Dedifferentiated amniotic fluid mesenchymal stem cell (primary cell): ENCODE data around the gene NFYC.

Experiments
- DNase-seq: peaks from one replicate; pipeline ENCODE4 v3.0.0-alpha.2; 2016; ENCODE audit errors: extremely low spot score

Gene NFYC

GRCh38 chr1:40691538-40692428 lies at the start of gene NFYC:
NFYC (plus strand) TSS chr1:40691704; CDS start chr1:40738844, 47,140 bp downstream.
- peak; percentile 99 for DNase-seq

DNA sequence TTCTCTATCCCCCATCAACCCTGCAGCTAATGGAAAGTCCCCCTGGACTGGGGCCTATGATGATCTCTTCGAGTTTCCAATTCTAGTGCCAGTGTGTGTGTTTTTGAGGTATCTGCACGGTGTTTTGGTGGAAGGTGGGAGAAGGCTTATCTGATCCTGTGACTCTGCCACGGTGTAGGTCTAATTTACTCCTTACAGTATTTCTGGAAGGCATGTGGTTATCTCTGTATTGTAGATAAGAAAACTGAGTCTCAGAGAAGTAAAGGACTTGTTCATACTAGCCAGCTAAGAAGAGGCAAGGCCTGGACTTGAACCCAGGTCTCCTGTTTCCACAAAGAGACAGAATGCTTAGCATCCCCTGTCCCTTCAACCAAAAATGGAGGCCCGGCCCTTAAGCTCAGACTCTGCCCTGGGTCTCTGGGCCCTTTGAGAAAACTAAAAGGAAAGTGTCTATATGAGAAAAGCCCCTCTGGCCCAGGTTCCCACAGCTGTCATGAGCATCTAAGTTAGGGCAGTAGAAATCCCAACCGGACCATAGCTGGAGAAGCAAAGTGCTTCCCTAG lies 46.3 kb upstream of the NFYC start:
- no peak for DNase-seq

DNA sequence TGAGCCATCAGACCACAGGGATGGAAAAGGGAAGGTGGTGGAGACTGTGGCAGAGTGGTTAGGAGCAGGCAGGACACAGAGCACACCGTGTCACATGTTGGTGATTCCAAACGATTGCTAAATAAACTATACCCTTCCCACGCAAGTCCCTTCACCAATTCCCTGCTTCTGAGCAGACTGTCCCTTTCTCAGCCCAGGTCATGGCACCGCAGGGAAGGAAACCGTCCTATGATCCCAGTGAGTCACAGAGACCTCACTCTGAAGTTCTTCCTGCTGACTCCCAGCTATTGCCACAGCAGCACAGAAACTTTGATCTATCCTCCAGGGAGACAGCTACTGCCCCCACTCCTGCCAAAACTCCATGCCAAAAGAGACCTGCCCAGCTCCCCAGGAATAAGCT lies 45.2 kb upstream of the NFYC start:
- no peak for DNase-seq

- no peak for DNase-seq
Measured at GRCh38 chr1:40648200-40648599, 43.3 kb upstream of the NFYC start.

- no peak for DNase-seq
Measured at GRCh38 chr1:40648928-40649591, 42.4 kb upstream of the NFYC start.

GRCh38 chr1:40649592-40649930 lies 41.9 kb upstream of the NFYC start:
- DNase-seq: no peak

DNA sequence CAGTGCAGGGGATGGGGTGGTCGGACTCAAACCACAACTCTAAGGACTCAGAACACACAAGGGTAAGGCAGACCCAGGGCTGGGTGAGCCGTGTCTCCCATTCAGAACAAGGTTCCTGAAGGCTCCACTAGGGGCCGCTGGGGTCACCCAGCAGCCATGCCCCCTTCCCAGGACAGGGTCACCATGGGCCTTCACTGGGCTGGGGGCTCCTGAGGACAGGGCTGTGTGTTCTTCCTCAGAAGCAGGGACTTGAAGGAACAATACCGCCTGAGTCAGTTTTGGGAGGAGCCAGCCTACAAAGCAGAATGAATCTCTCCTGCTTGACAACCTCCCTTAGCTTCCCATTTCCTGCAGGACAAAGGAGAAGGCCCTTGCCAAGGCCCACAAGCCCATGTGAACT lies 41.4 kb upstream of the NFYC start:
- no peak for DNase-seq

- DNase-seq: no peak
Measured at GRCh38 chr1:40651138-40651857, 40.2 kb upstream of the NFYC start.

- DNase-seq: no peak
Measured at GRCh38 chr1:40652468-40652867, 39.0 kb upstream of the NFYC start.

GRCh38 chr1:40652979-40653378 lies 38.5 kb upstream of the NFYC start:
- DNase-seq: no peak

GRCh38 chr1:40653851-40654537 lies 37.5 kb upstream of the NFYC start:
- DNase-seq: no peak

DNA sequence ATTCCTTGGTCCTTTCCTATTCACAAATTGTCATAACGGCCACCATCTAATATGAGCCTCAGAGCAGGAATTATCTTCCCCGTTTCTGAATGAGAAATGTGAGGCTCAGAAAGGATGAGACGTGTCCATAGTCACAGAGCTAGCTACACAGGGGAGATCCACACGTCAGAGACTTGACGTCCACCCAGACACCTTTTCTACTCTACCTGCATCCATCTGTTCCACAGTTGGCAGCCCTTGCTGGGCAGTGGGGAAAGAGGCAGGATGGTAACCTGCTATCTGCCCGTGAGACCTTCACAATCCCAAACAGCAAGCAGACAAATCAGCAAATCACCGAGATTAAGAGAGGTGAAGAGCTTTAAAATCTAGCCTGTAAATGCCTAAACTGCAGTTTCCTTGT lies 34.5 kb upstream of the NFYC start:
- no peak for DNase-seq

DNA sequence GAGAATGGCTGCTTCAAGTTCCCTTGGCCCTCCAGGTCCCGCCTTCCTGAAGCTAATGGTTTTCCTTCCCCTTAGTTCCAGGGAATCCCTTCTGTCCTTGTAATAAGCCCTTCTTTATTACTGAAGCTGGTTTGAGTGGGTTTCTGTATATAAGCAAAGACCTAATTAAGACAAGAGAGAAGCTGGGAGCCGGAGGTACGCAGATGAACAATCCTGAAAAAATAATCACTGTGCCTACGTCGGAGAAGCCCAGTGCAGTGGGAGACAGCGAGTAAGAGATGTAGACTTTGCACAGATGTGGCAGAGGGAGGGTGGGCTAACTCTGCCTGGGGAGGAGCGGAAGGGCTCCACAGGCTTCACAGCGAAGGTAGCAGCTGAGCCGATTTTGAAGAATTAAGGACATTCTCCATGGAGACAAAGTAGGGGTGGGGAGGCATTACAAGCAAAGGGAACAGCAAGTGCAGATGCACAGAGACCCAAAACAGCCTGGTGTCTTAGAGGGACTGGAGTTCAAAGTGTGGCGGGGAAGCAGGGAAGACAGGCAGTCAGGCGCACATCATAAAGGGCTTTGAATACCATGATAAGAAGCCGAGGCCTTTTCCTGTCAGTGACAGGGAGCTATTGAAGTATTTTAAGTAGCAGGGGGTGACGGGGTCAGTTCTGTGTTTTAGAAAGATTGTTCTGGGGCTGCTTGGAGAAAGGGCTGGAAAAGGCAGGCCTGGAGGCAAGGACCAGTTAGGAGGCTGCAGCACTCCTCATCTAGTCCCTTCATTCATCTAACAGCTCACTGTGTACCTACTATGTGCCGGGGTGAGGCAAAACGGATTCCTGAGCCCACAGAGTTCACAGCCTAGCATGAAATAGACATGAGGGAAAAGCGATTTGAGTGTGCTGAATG lies 32.5 kb upstream of the NFYC start:
- no peak for DNase-seq

DNA sequence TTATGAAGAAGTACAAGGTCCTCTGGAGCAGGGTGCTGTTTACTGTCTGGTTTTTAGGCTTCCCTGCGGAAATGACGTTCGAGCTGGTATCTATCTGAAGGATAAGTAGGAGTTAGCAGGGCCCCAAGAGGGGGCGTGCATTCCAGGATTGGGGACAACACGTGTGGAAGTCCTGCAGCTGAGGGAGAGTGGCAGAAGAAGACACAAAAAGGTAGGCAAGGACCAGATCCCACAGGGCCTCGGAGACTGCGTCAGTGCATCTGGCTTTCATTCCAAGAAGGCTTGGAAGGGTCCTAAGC lies 31.9 kb upstream of the NFYC start:
- no peak for DNase-seq

DNA sequence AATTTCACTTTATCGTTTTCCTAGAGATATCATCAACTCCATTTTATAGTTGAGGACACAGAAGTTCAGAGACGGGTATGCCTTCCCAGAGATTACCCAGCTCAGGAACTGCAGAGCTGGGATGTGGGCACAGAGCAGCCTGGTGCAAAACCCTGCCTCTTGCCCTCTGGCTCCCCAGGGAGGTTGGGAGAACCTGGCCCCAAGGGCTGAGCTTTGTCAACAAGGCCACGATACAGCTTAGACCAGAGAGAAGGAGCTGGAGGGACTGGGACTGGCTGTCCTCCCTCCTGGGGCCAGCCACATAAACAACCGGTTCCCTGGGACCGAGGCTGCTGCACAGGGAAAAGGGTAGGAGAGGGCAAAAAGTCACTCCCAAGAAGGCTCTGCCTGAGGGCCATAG lies 29.8 kb upstream of the NFYC start:
- no peak for DNase-seq

DNA sequence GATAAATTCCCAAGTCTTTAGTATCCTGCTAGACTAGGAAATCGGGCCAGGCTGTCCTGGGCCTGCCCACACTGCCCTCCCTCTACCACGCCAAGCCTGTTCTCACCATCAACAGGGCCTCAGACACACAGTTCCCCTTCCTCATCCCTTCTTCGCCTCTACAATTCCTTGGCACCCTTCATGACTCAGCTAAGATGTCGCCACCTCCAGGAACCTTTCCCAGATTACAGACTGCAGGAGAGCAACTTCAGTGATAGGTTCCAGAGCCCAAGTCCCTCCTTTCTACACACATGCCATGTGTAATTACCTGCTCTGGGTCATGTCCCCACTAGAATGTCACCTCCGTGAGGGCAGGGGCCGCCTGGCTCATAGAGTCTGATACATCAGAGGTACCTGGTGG lies 29.4 kb upstream of the NFYC start:
- DNase-seq: no peak

- DNase-seq: no peak
Measured at GRCh38 chr1:40662864-40663263, 28.6 kb upstream of the NFYC start.

- DNase-seq: no peak
Measured at GRCh38 chr1:40663324-40664166, 28.0 kb upstream of the NFYC start.

DNA sequence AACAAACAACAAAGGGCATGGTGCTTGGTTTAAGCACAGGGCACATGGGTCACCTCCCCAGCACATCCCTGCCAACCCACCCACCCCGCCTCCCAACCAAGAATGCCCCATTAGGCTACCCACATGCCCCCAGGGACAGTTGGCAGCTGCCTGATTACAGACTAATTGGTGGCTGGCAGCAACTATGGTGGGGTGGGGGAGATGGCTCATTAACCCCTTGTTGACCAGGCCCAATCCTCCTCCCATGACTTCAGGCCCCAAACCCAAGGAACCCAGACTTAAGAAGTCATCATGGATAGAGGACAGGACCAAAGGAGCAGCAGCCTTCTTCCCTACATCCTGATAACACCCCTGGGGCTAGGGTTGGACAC lies 27.4 kb upstream of the NFYC start:
- no peak for DNase-seq

- DNase-seq: no peak
Measured at GRCh38 chr1:40664791-40665190, 26.7 kb upstream of the NFYC start.
